ENCODE data around the gene FERMT1. TPM values are rescaled to one million over a fixed set of nuclear protein-coding genes. Genes with fewer than 3 reads are reported as not detected.

Gene FERMT1
- total and polyA plus RNA-seq, 2 of the 13 experiments (the other 11 are each of a cell fraction or from before 2014, with no cell fraction given), result 15.8 to 29.5 TPM

DNA sequence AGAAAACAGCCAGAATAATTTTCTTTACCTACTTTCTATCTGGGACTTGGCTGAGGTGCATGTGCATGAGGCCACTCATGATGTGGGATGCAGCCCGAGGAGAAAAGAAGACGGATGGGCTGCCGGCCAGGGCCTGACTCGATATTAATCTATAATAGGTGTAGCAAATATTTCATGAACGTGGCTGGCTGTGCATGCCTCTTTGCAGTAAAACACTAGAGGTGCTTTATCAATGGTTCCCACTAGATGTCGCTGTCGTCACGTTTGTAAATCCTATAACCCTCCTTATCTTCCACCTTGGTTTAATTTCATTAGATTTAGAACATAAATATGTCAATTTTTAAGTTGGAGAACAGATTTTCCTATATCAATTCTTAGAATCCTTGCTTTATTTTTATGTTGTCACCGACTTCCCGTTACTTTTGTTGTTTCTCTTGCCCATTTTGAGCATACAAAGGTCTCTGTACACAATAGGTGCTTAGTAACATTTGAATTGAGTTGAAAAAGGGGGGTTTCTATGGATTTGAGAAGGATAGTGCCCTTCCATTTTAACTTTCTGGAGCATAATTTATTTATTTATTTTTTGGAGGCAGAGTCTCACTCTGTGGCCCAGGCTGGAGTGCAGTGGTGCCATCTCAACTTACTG is 19.6 kb upstream of the FERMT1 start (continued):
- TF ChIP-seq FUBP1 (CRISPR knock-in tag; IDR thresholded peaks at IDR 0.05; ENCODE audit: borderline replicate concordance), result 0 out of 2 replicates have a peak, but pooled peaks have one; percentile 19
- TF ChIP-seq MBD4 (IDR thresholded peaks at IDR 0.05; ENCODE audit: borderline replicate concordance, low read length), result no peak
- no peak for TF ChIP-seq JUND (CRISPR knock-in tag; IDR thresholded peaks at IDR 0.05)
- peak; percentile 83 for TF ChIP-seq STAG1 (CRISPR knock-in tag; IDR thresholded peaks at IDR 0.05)
- no peak for TF ChIP-seq ZNF124 (CRISPR knock-in tag; IDR thresholded peaks at IDR 0.05)
- TF ChIP-seq TAF15 (IDR thresholded peaks at IDR 0.05; ENCODE audit: low read depth, low read length, poor library complexity, severe bottlenecking), result no peak
- TF ChIP-seq ARID3A (IDR thresholded peaks at IDR 0.05; ENCODE audit: low read depth, low read length), result 0 out of 2 replicates have a peak, but pooled peaks have one; percentile 31
- TF ChIP-seq, protein P1, sequence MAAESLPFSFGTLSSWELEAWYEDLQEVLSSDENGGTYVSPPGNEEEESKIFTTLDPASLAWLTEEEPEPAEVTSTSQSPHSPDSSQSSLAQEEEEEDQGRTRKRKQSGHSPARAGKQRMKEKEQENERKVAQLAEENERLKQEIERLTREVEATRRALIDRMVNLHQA (CRISPR knock-in tag; IDR thresholded peaks at IDR 0.05), result no peak
- TF ChIP-seq, protein P2, sequence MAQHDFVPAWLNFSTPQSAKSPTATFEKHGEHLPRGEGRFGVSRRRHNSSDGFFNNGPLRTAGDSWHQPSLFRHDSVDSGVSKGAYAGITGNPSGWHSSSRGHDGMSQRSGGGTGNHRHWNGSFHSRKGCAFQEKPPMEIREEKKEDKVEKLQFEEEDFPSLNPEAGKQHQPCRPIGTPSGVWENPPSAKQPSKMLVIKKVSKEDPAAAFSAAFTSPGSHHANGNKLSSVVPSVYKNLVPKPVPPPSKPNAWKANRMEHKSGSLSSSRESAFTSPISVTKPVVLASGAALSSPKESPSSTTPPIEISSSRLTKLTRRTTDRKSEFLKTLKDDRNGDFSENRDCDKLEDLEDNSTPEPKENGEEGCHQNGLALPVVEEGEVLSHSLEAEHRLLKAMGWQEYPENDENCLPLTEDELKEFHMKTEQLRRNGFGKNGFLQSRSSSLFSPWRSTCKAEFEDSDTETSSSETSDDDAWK (CRISPR knock-in tag; IDR thresholded peaks at IDR 0.05), result no peak
- peak; percentile 65 for TF ChIP-seq SMC3 (IDR thresholded peaks at IDR 0.05; ENCODE audit: low read length)
- TF ChIP-seq ZNF780A (CRISPR knock-in tag; IDR thresholded peaks at IDR 0.05), result no peak
- TF ChIP-seq, protein P3, sequence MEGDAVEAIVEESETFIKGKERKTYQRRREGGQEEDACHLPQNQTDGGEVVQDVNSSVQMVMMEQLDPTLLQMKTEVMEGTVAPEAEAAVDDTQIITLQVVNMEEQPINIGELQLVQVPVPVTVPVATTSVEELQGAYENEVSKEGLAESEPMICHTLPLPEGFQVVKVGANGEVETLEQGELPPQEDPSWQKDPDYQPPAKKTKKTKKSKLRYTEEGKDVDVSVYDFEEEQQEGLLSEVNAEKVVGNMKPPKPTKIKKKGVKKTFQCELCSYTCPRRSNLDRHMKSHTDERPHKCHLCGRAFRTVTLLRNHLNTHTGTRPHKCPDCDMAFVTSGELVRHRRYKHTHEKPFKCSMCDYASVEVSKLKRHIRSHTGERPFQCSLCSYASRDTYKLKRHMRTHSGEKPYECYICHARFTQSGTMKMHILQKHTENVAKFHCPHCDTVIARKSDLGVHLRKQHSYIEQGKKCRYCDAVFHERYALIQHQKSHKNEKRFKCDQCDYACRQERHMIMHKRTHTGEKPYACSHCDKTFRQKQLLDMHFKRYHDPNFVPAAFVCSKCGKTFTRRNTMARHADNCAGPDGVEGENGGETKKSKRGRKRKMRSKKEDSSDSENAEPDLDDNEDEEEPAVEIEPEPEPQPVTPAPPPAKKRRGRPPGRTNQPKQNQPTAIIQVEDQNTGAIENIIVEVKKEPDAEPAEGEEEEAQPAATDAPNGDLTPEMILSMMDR (CRISPR knock-in tag; IDR thresholded peaks at IDR 0.05), result peak; percentile 87
- TF ChIP-seq PRPF4 (IDR thresholded peaks at IDR 0.05; ENCODE audit: low read depth, low read length, poor library complexity, severe bottlenecking), result no peak
- 0 out of 2 replicates have a peak, but pooled peaks have one; percentile 28 for TF ChIP-seq REPIN1 (CRISPR knock-in tag; IDR thresholded peaks at IDR 0.05; ENCODE audit: borderline replicate concordance, low read depth)
- no peak for TF ChIP-seq ZNF234 (CRISPR knock-in tag; conservative IDR thresholded peaks at IDR 0.05)
- no peak for TF ChIP-seq TAF1 (CRISPR knock-in tag; IDR thresholded peaks at IDR 0.05)
